Ovary (tissue), 3 donors: ENCODE results near the gene DEPDC1B.

Experiments used
- CTCF ChIP-seq, 3 donors: fragments of 450-650 bp in 2 of 3; fragments of 200-600 bp in 1 of 3; IDR thresholded peaks; one replicate each; pipeline versions ENCODE4 v1.5.1 to v1.8.0; 2016 to 2022; ENCODE audit warnings: antibody characterized with exemption in 3 of 3, mild to moderate bottlenecking in 1 of 3
- EP300 ChIP-seq: sonication (generic); formaldehyde crosslinking; IDR thresholded peaks from one replicate; pipeline ENCODE4 v1.6.1; 2017; ENCODE audit warnings: antibody characterized with exemption
- POLR2A ChIP-seq: fragments of 450-650 bp; IDR thresholded peaks from one replicate; pipeline ENCODE4 v1.6.1; 2017; ENCODE audit warnings: antibody characterized with exemption, mild to moderate bottlenecking, moderate library complexity
- donor health status: DM: no; HTN: no; CAD: no.

DNA sequence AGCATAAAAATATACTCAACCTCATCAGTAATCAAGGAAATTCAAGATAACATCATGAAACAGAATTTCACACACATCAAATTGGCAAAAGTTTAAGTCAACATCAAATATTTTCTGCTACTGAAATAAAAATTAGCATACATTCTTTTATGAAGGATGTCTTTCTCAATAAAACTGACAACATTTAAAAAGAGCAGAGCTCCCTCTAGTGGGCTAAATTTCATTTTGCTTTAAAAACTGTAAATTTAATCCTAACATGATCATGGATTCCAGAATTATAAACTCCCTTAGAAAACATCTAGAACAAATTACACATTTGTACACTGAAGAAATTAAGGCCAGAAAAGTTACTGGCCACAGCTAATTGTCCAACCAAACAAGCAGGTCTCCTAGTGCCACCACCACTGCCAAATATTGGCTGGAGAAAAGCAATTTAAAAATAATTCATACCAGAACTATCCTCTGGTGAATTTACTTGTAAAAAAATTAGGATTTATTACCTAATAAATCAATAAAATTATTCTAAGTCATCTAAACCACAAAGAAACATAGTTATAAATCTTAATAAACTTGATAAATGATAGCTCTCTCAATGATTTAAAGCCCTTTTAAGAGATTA lies 31.2 kb downstream of the DEPDC1B start:
- TF ChIP-seq EP300 (no peak), CTCF (IDR thresholded peaks at IDR 0.05) (no peak), POLR2A (no peak)
